SK-N-SH (cell line): ENCODE data around the gene ARHGEF1.

Experiments
- CTCF ChIP-seq: fragments of 200-600 bp; sonication (generic); IDR thresholded peaks from 2 replicates; pipeline ENCODE4 v1.6.1; 2017; ENCODE audit warnings: antibody characterized with exemption, mild to moderate bottlenecking, moderate library complexity
- EP300 ChIP-seq, 2 experiments: IDR thresholded peaks; 2 replicates each; pipeline versions ENCODE4 v1.4.0 to v1.6.1; 2012; ENCODE audit warnings: borderline replicate concordance in 1 of 2, low read depth in 1 of 2, low read length in 1 of 2
- EZH2phosphoT487 ChIP-seq: fragments of 200-600 bp; sonication (generic); IDR thresholded peaks from 2 replicates; pipeline ENCODE4 v1.6.1; 2017; ENCODE audit warnings: low read depth, mixed run types, mild to moderate bottlenecking, antibody characterized with exemption, moderate library complexity, borderline replicate concordance
- FOSL2 ChIP-seq: IDR thresholded peaks from 2 replicates; pipeline ENCODE4 v1.4.0; 2012; ENCODE audit warnings: low read depth, mild to moderate bottlenecking, moderate library complexity, borderline replicate concordance
- FOXM1 ChIP-seq: IDR thresholded peaks from 2 replicates; pipeline ENCODE4 v1.4.0; 2012; ENCODE audit warnings: low read depth, mild to moderate bottlenecking
- JUND ChIP-seq: IDR thresholded peaks from 2 replicates; pipeline ENCODE4 v1.4.0; 2012
- NRF1 ChIP-seq: IDR thresholded peaks from 2 replicates; pipeline ENCODE4 v1.6.1; 2012; ENCODE audit warnings: low read depth, mild to moderate bottlenecking, low read length
- SMC3 ChIP-seq: IDR thresholded peaks from 2 replicates; pipeline ENCODE4 v1.6.1; 2012; ENCODE audit warnings: low read depth, low read length, improper control_type of control experiment

GRCh38 chr19:41912899-41913537, 30.0 kb downstream of the ARHGEF1 start:
- TF ChIP-seq FOSL2: no peak
- no peak for TF ChIP-seq JUND
- no peak for TF ChIP-seq CTCF
- no peak for TF ChIP-seq NRF1
- TF ChIP-seq SMC3: no peak
- TF ChIP-seq EP300 (IDR thresholded peaks at IDR 0.05; ENCODE audit: borderline replicate concordance in 1 of 2, low read depth in 1 of 2, low read length in 1 of 2): no peak
- TF ChIP-seq EZH2phosphoT487: no peak
- no peak for TF ChIP-seq FOXM1
